HG03280 (cell line): ENCODE measurements around the gene TIMD4.
"Not testable (repeated sequence)": the region's sequence is repeated elsewhere in the genome, so short reads cannot be mapped to it uniquely, and the experiment has no call there.

Experiments
- ATAC-seq: cut with Tn5 transposase; IDR thresholded peaks from one replicate; pipeline ENCODE4 v1.9.1; 2021; ENCODE audit warnings: mild to moderate bottlenecking, moderate library complexity; ENCODE audit not compliant: unreplicated experiment

The TIMD4 gene

GRCh38 chr5:156963125-156963524, at the start of gene TIMD4:
Gene TIMD4 (minus strand): TSS chr5:156963226. CDS start chr5:156963198, 28 bp downstream.
- no peak for ATAC-seq

- ATAC-seq: no peak
These were observed 43.2 kb upstream of the TIMD4 start for GRCh38 chr5:157006262-157006661.

GRCh38 chr5:157004893-157005551, 42.0 kb upstream of the TIMD4 start:
- no peak for ATAC-seq

- no peak for ATAC-seq
These were observed 28.7 kb upstream of the TIMD4 start for GRCh38 chr5:156991714-156992113.

- ATAC-seq: no peak
These were observed 21.0 kb upstream of the TIMD4 start for GRCh38 chr5:156984064-156984463.

GRCh38 chr5:156981481-156981880, 18.5 kb upstream of the TIMD4 start:
- ATAC-seq: no peak

- ATAC-seq: no peak
These were observed 11.3 kb upstream of the TIMD4 start for GRCh38 chr5:156974328-156974727.

GRCh38 chr5:156971848-156972525, 9.0 kb upstream of the TIMD4 start:
- no peak for ATAC-seq

- ATAC-seq: no peak
These were observed 8.4 kb upstream of the TIMD4 start for GRCh38 chr5:156971415-156971814.

GRCh38 chr5:156967386-156967785, 4.4 kb upstream of the TIMD4 start:
- not testable (repeated sequence) for ATAC-seq

- ATAC-seq: no peak
These were observed 6.7 kb downstream of the TIMD4 start for GRCh38 chr5:156956321-156956720.

GRCh38 chr5:156951359-156951758, 11.7 kb downstream of the TIMD4 start:
- ATAC-seq: no peak

GRCh38 chr5:156950716-156951115, 12.3 kb downstream of the TIMD4 start:
- ATAC-seq: no peak

GRCh38 chr5:156949424-156949823, 13.6 kb downstream of the TIMD4 start:
- ATAC-seq: no peak

GRCh38 chr5:156947925-156948324, 15.1 kb downstream of the TIMD4 start:
- no peak for ATAC-seq

- peak; percentile 95 for ATAC-seq
These were observed 21.0 kb downstream of the TIMD4 start for GRCh38 chr5:156942064-156942463.

GRCh38 chr5:156940462-156940861, 22.6 kb downstream of the TIMD4 start:
- not testable (repeated sequence) for ATAC-seq

GRCh38 chr5:156936972-156937371, 26.1 kb downstream of the TIMD4 start:
- ATAC-seq: no peak

GRCh38 chr5:156934450-156935211, 28.4 kb downstream of the TIMD4 start:
- peak; percentile 45 for ATAC-seq

- ATAC-seq: no peak
These were observed 33.6 kb downstream of the TIMD4 start for GRCh38 chr5:156929366-156929948.

- no peak for ATAC-seq
These were observed 35.5 kb downstream of the TIMD4 start for GRCh38 chr5:156927545-156927944.
